Vagina (tissue), 2 donors: ENCODE data around the gene SPTLC3. TPM values are rescaled to one million over a fixed set of nuclear protein-coding genes. Genes with fewer than 3 reads are reported as not detected.
A peak's percentile ranks its signal among the peaks of the same experiment; 100 is the strongest.

ENCODE experiments used
- DNase-seq, 2 donors: peaks; one replicate each; pipeline ENCODE4 v3.0.0-alpha.2; 2017; ENCODE audit errors: extremely low spot score in 2 of 2
- H3K27ac ChIP-seq: fragments of 200-600 bp; sonication (generic); one replicate; pipeline ENCODE4 v1.5.1; 2019
- H3K27me3 ChIP-seq: fragments of 200-600 bp; sonication (generic); one replicate; pipeline ENCODE4 v1.5.1; 2019
- H3K36me3 ChIP-seq, 2 donors: fragments of 200-600 bp; sonication (generic); one replicate each; pipeline ENCODE4 v1.5.1; 2017 to 2019
- H3K4me1 ChIP-seq: fragments of 200-600 bp; sonication (generic); one replicate; pipeline ENCODE4 v1.5.1; 2019
- H3K4me3 ChIP-seq, 2 donors: fragments of 200-600 bp; sonication (generic); 1 replicate in 1 of 2; 2 replicates in 1 of 2; pipeline ENCODE4 v1.5.1; 2016 to 2019
- H3K9me3 ChIP-seq: fragments of 200-600 bp; sonication (generic); one replicate; pipeline ENCODE4 v1.5.1; 2019
- CTCF ChIP-seq, 3 experiments: fragments of 450-650 bp in 2 of 3; fragments of 200-600 bp in 1 of 3; sonication (generic) in 1 of 3; IDR thresholded peaks; one replicate each; pipeline ENCODE4 v1.5.1; 2017 to 2019; ENCODE audit warnings: antibody characterized with exemption in 3 of 3, mild to moderate bottlenecking in 2 of 3, moderate library complexity in 2 of 3
- POLR2A ChIP-seq, 2 donors: fragments of 450-650 bp; IDR thresholded peaks; one replicate each; pipeline ENCODE4 v1.6.1; 2017; ENCODE audit warnings: antibody characterized with exemption in 2 of 2, mild to moderate bottlenecking in 2 of 2, moderate library complexity in 2 of 2
- POLR2AphosphoS5 ChIP-seq, 2 donors: sonication (generic); formaldehyde crosslinking; IDR thresholded peaks; one replicate each; pipeline ENCODE4 v1.9.0; 2017; ENCODE audit warnings: antibody characterized with exemption in 2 of 2, mild to moderate bottlenecking in 2 of 2, low read depth in 1 of 2; ENCODE audit not compliant: insufficient read depth in 1 of 2
- intact Hi-C: fragments of 100-400 bp; cut with DNase I; formaldehyde crosslinking; loops from one replicate; pipeline ENCODE4 v1.15.1; 2023
- total RNA-seq: library from RNA; depleted of rRNA; stranded (reverse); fragments of >200 nt; gene quantifications from one replicate; pipeline ENCODE4 v1.2.3, GENCODE V29; 2016

SPTLC3 gene
- total RNA-seq, 1 donor from 2014 or later, result 5.9 TPM

GRCh38 chr20:13092111-13092510 is 83.3 kb downstream of the SPTLC3 start:
- H3K27ac ChIP-seq, result no peak overlapping the region
- no peaks in the 10 kb centered on the region for H3K4me1 ChIP-seq
- TF ChIP-seq POLR2AphosphoS5 (IDR thresholded peaks at IDR 0.05; ENCODE audit: insufficient read depth in 1 of 2, low read depth in 1 of 2) (no peak), POLR2A (IDR thresholded peaks at IDR 0.05) (no peak), CTCF (IDR thresholded peaks at IDR 0.05) (no peak)
- H3K4me3 ChIP-seq, result no peak overlapping the region
- H3K36me3 ChIP-seq, result no peaks in the 10 kb centered on the region
- no peaks in the 10 kb centered on the region for H3K9me3 ChIP-seq
- DNase-seq, result no peak
- no peaks in the 10 kb centered on the region for H3K27me3 ChIP-seq
- intact Hi-C loops, result no loop called here

GRCh38 chr20:13094976-13095375 is 86.2 kb downstream of the SPTLC3 start:
- Histone ChIP-seq H3K9me3 (no peaks in the 10 kb centered on the region), H3K4me3 (no peak overlapping the region), H3K4me1 (no peaks in the 10 kb centered on the region), H3K27me3 (no peaks in the 10 kb centered on the region), H3K36me3 (no peaks in the 10 kb centered on the region), H3K27ac (no peak overlapping the region)
- intact Hi-C loops, result no loop called here
- TF ChIP-seq POLR2AphosphoS5 (IDR thresholded peaks at IDR 0.05; ENCODE audit: insufficient read depth in 1 of 2, low read depth in 1 of 2), result no peak
- TF ChIP-seq CTCF (IDR thresholded peaks at IDR 0.05), result no peak
- TF ChIP-seq POLR2A (IDR thresholded peaks at IDR 0.05), result no peak
- no peak for DNase-seq

GRCh38 chr20:13098720-13099355 is 90.1 kb downstream of the SPTLC3 start:
- Histone ChIP-seq H3K36me3 (no peaks in the 10 kb centered on the region), H3K27me3 (no peaks in the 10 kb centered on the region), H3K4me3 (no peak overlapping the region), H3K9me3 (no peaks in the 10 kb centered on the region), H3K4me1 (peaks cover 6% of the 10 kb centered on the region), H3K27ac (no peak overlapping the region)
- no peak for DNase-seq
- intact Hi-C loops, result no loop called here
- TF ChIP-seq CTCF (IDR thresholded peaks at IDR 0.05) (no peak), POLR2AphosphoS5 (IDR thresholded peaks at IDR 0.05; ENCODE audit: insufficient read depth in 1 of 2, low read depth in 1 of 2) (no peak), POLR2A (IDR thresholded peaks at IDR 0.05) (no peak)

GRCh38 chr20:13099676-13100075 is 90.9 kb downstream of the SPTLC3 start:
- Histone ChIP-seq H3K4me3 (no peak overlapping the region), H3K27ac (no peak overlapping the region), H3K4me1 (peaks cover 6% of the 10 kb centered on the region), H3K9me3 (no peaks in the 10 kb centered on the region), H3K27me3 (no peaks in the 10 kb centered on the region), H3K36me3 (no peaks in the 10 kb centered on the region)
- intact Hi-C loops, result loop anchor here (10.0 kb wide), 1 partner anchor 135 kb away; no protein-coding TSS in a partner anchor
- no peak for DNase-seq
- TF ChIP-seq POLR2A (IDR thresholded peaks at IDR 0.05) (no peak), POLR2AphosphoS5 (IDR thresholded peaks at IDR 0.05; ENCODE audit: insufficient read depth in 1 of 2, low read depth in 1 of 2) (peak in 1 of 2 donors; percentile 7)

GRCh38 chr20:13101276-13101675 is 92.5 kb downstream of the SPTLC3 start:
- no peak for TF ChIP-seq CTCF (IDR thresholded peaks at IDR 0.05)
- TF ChIP-seq POLR2A (IDR thresholded peaks at IDR 0.05), result no peak
- no peak for TF ChIP-seq POLR2AphosphoS5 (IDR thresholded peaks at IDR 0.05; ENCODE audit: insufficient read depth in 1 of 2, low read depth in 1 of 2)
- H3K4me1 ChIP-seq, result peaks cover 6% of the 10 kb centered on the region
- no peak for DNase-seq
- no peak overlapping the region for H3K4me3 ChIP-seq
- no peak overlapping the region for H3K27ac ChIP-seq
- H3K9me3 ChIP-seq, result no peaks in the 10 kb centered on the region
- no peaks in the 10 kb centered on the region for H3K36me3 ChIP-seq
- H3K27me3 ChIP-seq, result no peaks in the 10 kb centered on the region
- intact Hi-C loops, result loop anchor here (10.0 kb wide), 1 partner anchor 136 kb away; no protein-coding TSS in a partner anchor
